Measurements from ENCODE around the gene SSH2.

DNA sequence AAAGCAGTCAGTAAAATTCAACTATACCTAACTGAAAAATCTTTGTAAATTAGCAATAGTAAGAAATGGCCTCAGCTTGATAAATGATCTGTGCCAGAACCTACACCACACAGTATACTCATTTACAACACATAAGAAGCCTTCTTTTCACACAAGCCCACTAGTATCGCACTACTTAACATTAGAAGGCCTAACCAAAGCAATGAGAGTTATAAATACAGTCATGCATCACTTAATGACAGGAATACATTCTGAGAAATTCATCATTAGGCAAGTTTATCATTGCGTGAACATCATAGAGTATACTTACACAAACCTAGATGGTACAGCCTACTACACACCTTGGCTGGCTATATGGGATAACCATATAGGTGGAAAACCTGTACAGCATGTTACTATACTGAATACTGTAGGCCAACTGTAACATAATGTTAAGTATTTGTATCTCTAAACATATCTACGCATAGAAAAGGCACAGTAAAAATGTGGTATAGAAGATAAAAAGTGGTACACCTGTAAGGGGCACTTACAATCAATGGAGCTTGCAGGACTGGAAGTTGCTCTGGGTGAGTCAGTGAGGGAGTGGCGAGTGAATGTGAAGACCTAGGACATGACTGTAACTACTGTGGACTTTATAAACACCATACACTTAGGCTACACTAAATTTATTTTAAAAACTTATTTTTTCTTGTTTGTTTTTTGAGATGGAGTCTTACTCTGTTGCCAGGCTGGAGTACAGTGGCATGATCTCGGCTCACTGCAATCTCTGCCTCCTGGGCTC, 180.8 kb downstream of the SSH2 start:
- TF ChIP-seq EP300 (IDR thresholded peaks at IDR 0.05) (no peak), POLR2A (IDR thresholded peaks at IDR 0.05) (no peak), POLR2AphosphoS5 (IDR thresholded peaks at IDR 0.05) (no peak)
- TF ChIP-seq, protein P1, sequence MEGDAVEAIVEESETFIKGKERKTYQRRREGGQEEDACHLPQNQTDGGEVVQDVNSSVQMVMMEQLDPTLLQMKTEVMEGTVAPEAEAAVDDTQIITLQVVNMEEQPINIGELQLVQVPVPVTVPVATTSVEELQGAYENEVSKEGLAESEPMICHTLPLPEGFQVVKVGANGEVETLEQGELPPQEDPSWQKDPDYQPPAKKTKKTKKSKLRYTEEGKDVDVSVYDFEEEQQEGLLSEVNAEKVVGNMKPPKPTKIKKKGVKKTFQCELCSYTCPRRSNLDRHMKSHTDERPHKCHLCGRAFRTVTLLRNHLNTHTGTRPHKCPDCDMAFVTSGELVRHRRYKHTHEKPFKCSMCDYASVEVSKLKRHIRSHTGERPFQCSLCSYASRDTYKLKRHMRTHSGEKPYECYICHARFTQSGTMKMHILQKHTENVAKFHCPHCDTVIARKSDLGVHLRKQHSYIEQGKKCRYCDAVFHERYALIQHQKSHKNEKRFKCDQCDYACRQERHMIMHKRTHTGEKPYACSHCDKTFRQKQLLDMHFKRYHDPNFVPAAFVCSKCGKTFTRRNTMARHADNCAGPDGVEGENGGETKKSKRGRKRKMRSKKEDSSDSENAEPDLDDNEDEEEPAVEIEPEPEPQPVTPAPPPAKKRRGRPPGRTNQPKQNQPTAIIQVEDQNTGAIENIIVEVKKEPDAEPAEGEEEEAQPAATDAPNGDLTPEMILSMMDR (IDR thresholded peaks at IDR 0.05), result no peak
